GM12875 (cell line): Measurements from ENCODE around the gene CASP12.

Source experiments
- H3K4me3 ChIP-seq: one replicate; pipeline ENCODE4 v1.5.1; 2011; ENCODE audit warnings: low read depth, low read length, control low read depth
- CTCF ChIP-seq: IDR thresholded peaks from 2 replicates; pipeline ENCODE4 v1.5.1; 2011; ENCODE audit warnings: low read depth, mild to moderate bottlenecking, control low read depth, inconsistent platforms, low read length, moderate library complexity, borderline replicate concordance; ENCODE audit not compliant: insufficient read depth

CASP12 gene

GRCh38 chr11:104876324-104876723 lies 21.9 kb downstream of the CASP12 start:
- H3K4me3 ChIP-seq = no peak overlapping the region
- TF ChIP-seq CTCF = no peak

GRCh38 chr11:104873252-104873651 lies 25.0 kb downstream of the CASP12 start:
- no peak for TF ChIP-seq CTCF
- H3K4me3 ChIP-seq = no peak overlapping the region

GRCh38 chr11:104872393-104872792 lies 25.9 kb downstream of the CASP12 start:
- TF ChIP-seq CTCF = no peak
- no peak overlapping the region for H3K4me3 ChIP-seq

GRCh38 chr11:104870910-104871309 lies 27.4 kb downstream of the CASP12 start:
- no peak overlapping the region for H3K4me3 ChIP-seq
- no peak for TF ChIP-seq CTCF

- H3K4me3 ChIP-seq = no peak overlapping the region
- no peak for TF ChIP-seq CTCF
Observed at GRCh38 chr11:104866815-104867214, 31.4 kb downstream of the CASP12 start.

GRCh38 chr11:104858882-104859775 lies 39.1 kb downstream of the CASP12 start:
- H3K4me3 ChIP-seq = no peak overlapping the region
- TF ChIP-seq CTCF = no peak

- no peak overlapping the region for H3K4me3 ChIP-seq
- no peak for TF ChIP-seq CTCF
Observed at GRCh38 chr11:104856607-104857006, 41.7 kb downstream of the CASP12 start.
